ENCODE data around the gene MSL1. TPM values are rescaled to one million over a fixed set of nuclear protein-coding genes. Genes with fewer than 3 reads are reported as not detected.

The MSL1 gene
- total and polyA plus RNA-seq, 9 of the 15 experiments (the other 6 are each of a cell fraction or from before 2014, with no cell fraction given) = 13.8 to 120 (median 61.9) TPM

DNA sequence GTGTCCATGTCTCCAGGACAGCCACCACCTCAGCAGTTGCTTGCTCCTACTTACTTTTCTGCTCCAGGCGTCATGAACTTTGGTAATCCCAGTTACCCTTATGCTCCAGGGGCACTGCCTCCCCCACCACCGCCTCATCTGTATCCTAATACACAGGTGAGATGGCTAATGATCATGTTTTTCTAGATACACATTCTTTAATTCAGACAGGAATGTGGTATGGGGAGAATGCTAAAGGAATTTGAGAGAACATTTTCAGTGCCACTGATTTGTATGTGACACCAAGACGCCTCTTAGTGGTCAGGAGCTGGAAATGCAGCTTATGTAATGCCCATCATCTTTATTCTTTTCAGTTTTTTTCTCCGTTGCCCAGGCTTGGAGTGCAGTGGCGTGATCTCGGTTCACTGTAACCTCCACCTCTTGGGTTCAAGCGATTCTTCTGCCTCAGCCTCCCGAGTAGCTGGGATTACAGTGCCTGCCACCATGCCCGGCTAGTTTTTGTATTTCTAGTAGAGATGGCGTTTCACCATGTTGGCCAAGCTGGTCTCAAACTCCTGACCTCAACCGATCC is 46.6 kb downstream of the MSL1 start:
- H3K9me1 ChIP-seq (ENCODE audit: control insufficient read depth, insufficient read depth, low read length) = no peaks in the 10 kb centered on the region
- ChIA-PET POLR2A (interaction anchor here (0.7 to 1.4 kb wide), 9 partner anchors 12 to 121 kb away, joined by 3 to 8 read pairs (median 3); partner anchors contain the start of gene CASC3), CTCF (ENCODE audit: low intra/inter-chr PET ratio) (interaction anchor here (0.6 to 3.2 kb wide), 5 partner anchors 55 to 155 kb away, joined by 3 to 15 read pairs (median 6); partner anchors contain the start of genes MED24 and THRA)
- in situ Hi-C loops (cut with MboI) (no loop called here), intact Hi-C loops (cut with micrococcal nuclease) (loop anchor here (1.0 to 10.0 kb wide), 2 partner anchors 55 to 154 kb away; partner anchors contain the start of gene CSF3)
- no peak overlapping the region for H3K4me2 ChIP-seq (ENCODE audit: insufficient read depth, low read length)
- no peaks in the 10 kb centered on the region for H3K79me2 ChIP-seq (ENCODE audit: control insufficient read depth, insufficient read depth, low read length)
- H3K9me3 ChIP-seq (replicated peaks; ENCODE audit: control insufficient read depth, insufficient read depth, low read depth, low read length) = no peaks in the 10 kb centered on the region
- BruUV-seq (replicated peaks) = no TSS peak
- H3K36me3 ChIP-seq (ENCODE audit: control insufficient read depth, insufficient read depth, low read length) = peaks cover 90% of the 10 kb centered on the region
- H3K4me3 ChIP-seq = no peak overlapping the region
- peak; percentile 41 to 57 (median 48) for DNase-seq (ENCODE audit: extremely low read depth in 1 of 4, low spot score in 3 of 4)
- H3K27me3 ChIP-seq (ENCODE audit: control insufficient read depth in 2 of 2, insufficient read depth in 2 of 2, low read length in 2 of 2) = no peaks in the 10 kb centered on the region
- FAIRE-seq = peak; percentile 80
- H3K9ac ChIP-seq (ENCODE audit: insufficient read depth in 1 of 2, low read depth in 2 of 2, low read length in 2 of 2) = peak overlapping the region in 1 of 2 experiments; percentile 55; a peak in 1 of 4 replicates
- no peaks in the 10 kb centered on the region; a peak in 1 of 5 replicates for H3K4me1 ChIP-seq (replicated peaks in 1 of 2; ENCODE audit: control insufficient read depth in 2 of 2, insufficient read depth in 2 of 2, low read length in 2 of 2)
- WGBS (ENCODE audit: insufficient coverage, low coverage, missing lambda C conversion rate) = 46% methylated on average over 11 of the region's 11 CpGs
- H4K20me1 ChIP-seq (replicated peaks; ENCODE audit: control insufficient read depth, insufficient read depth, low read length) = no peaks in the 10 kb centered on the region
- no peak overlapping the region for H3K27ac ChIP-seq (ENCODE audit: extremely low read depth, low read depth, low read length)
- H2AFZ ChIP-seq (ENCODE audit: low read depth, low read length) = no peak overlapping the region
- peak; percentile 79 for ATAC-seq
- TF ChIP-seq ARID2 (IDR thresholded peaks at IDR 0.05) = peak; percentile 46; the same call in 1 of the 2 replicates
- TF ChIP-seq TEAD1 (CRISPR knock-in tag; IDR thresholded peaks at IDR 0.05) = peak; percentile 21 to 41; a peak in 2 of 4 replicates
- TF ChIP-seq PKNOX1 (IDR thresholded peaks at IDR 0.05) = peak; percentile 47; the same call in 1 of the 2 replicates
- TF ChIP-seq POLR3G (IDR thresholded peaks at IDR 0.05; ENCODE audit: extremely low read depth, insufficient read length, insufficient replicate concordance) = no peak
- TF ChIP-seq TEAD4 (IDR thresholded peaks at IDR 0.05; ENCODE audit: low read length) = peak; percentile 40; the same call in 1 of the 2 replicates
- no peak for TF ChIP-seq TEAD4 (CRISPR knock-in tag; IDR thresholded peaks at IDR 0.05; ENCODE audit: borderline replicate concordance)
- TF ChIP-seq CTCF (IDR thresholded peaks at IDR 0.05 in 2 of 3, conservative IDR thresholded peaks at IDR 0.05 in 1 of 3; ENCODE audit: insufficient read depth in 2 of 3, low read depth in 1 of 3, low read length in 3 of 3) = peak; percentile 58 to 84 (median 72); a peak in 4 of 6 replicates
- peak; percentile 27; the same call in 1 of the 2 replicates for TF ChIP-seq CC2D1A (IDR thresholded peaks at IDR 0.05)
- peak; percentile 9; the same call in 1 of the 2 replicates for TF ChIP-seq JUND (IDR thresholded peaks at IDR 0.05; ENCODE audit: borderline replicate concordance, low read depth, low read length)
- no peak for TF ChIP-seq JUND (tag; IDR thresholded peaks at IDR 0.05; ENCODE audit: borderline replicate concordance, low read depth, low read length)
- TF ChIP-seq TCF7L2 (IDR thresholded peaks at IDR 0.05; ENCODE audit: low read depth, low read length) = no peak
- no peak for TF ChIP-seq ZNF324 (CRISPR knock-in tag; IDR thresholded peaks at IDR 0.05)
- TF ChIP-seq RFX7 (CRISPR knock-in tag; IDR thresholded peaks at IDR 0.05) = no peak
- TF ChIP-seq, protein P1, sequence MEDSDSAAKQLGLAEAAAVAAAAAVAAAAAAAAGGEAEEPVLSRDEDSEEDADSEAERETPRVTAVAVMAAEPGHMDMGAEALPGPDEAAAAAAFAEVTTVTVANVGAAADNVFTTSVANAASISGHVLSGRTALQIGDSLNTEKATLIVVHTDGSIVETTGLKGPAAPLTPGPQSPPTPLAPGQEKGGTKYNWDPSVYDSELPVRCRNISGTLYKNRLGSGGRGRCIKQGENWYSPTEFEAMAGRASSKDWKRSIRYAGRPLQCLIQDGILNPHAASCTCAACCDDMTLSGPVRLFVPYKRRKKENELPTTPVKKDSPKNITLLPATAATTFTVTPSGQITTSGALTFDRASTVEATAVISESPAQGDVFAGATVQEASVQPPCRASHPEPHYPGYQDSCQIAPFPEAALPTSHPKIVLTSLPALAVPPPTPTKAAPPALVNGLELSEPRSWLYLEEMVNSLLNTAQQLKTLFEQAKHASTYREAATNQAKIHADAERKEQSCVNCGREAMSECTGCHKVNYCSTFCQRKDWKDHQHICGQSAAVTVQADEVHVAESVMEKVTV (CRISPR knock-in tag; IDR thresholded peaks at IDR 0.05) = peak; percentile 54
- no peak for TF ChIP-seq ELF1 (tag; IDR thresholded peaks at IDR 0.05)
- 0 out of 4 replicates have a peak, but pooled peaks of 1 of the 2 experiments have one; percentile 30 for TF ChIP-seq RCOR1 (IDR thresholded peaks at IDR 0.05; ENCODE audit: borderline replicate concordance in 1 of 2, low read depth in 2 of 2, low read length in 2 of 2)
- peak; percentile 86 for TF ChIP-seq TEAD2 (tag; IDR thresholded peaks at IDR 0.05)
